Measurements from ENCODE around the gene PRSS1.
A peak's percentile ranks its signal among the peaks of the same experiment; 100 is the strongest.

The PRSS1 gene

GRCh38 chr7:142793156-142793555 lies 43.9 kb downstream of the PRSS1 start:
- Histone ChIP-seq H3K4me2 (ENCODE audit: low read length) (no peak overlapping the region), H3K27ac (ENCODE audit: low read length) (no peak overlapping the region), H2AFZ (ENCODE audit: low read depth, low read length) (no peak overlapping the region), H3K36me3 (replicated peaks; ENCODE audit: low read depth, low read length) (no peaks in the 10 kb centered on the region), H3K4me3 (ENCODE audit: low read length) (no peak overlapping the region), H3K4me1 (ENCODE audit: low read length) (peaks cover 19% of the 10 kb centered on the region), H3K9ac (ENCODE audit: low read length) (no peak overlapping the region), H3K79me2 (ENCODE audit: low read length) (peaks cover 22% of the 10 kb centered on the region), H4K20me1 (ENCODE audit: insufficient read depth, low read length) (no peaks in the 10 kb centered on the region), H3K27me3 (ENCODE audit: low read depth, low read length) (no peaks in the 10 kb centered on the region), H3K9me3 (ENCODE audit: insufficient read depth, low read length) (no peaks in the 10 kb centered on the region)
- no peak for TF ChIP-seq CTCF (IDR thresholded peaks at IDR 0.05; ENCODE audit: low read depth, low read length)
- no peak for TF ChIP-seq EZH2phosphoT487 (IDR thresholded peaks at IDR 0.05; ENCODE audit: low read depth)

- Histone ChIP-seq H3K9me3 (ENCODE audit: insufficient read depth, low read length) (no peaks in the 10 kb centered on the region), H4K20me1 (ENCODE audit: insufficient read depth, low read length) (no peaks in the 10 kb centered on the region), H3K27me3 (ENCODE audit: low read depth, low read length) (no peaks in the 10 kb centered on the region), H2AFZ (ENCODE audit: low read depth, low read length) (no peak overlapping the region), H3K79me2 (ENCODE audit: low read length) (peaks cover 36% of the 10 kb centered on the region), H3K4me3 (ENCODE audit: low read length) (no peak overlapping the region), H3K9ac (ENCODE audit: low read length) (no peak overlapping the region), H3K4me1 (ENCODE audit: low read length) (peaks cover 26% of the 10 kb centered on the region), H3K36me3 (replicated peaks; ENCODE audit: low read depth, low read length) (no peaks in the 10 kb centered on the region), H3K4me2 (ENCODE audit: low read length) (peak overlapping the region; percentile 98; the same call in 1 of the 2 replicates), H3K27ac (ENCODE audit: low read length) (no peak overlapping the region)
- no peak for TF ChIP-seq CTCF (IDR thresholded peaks at IDR 0.05; ENCODE audit: low read depth, low read length)
- no peak for TF ChIP-seq EZH2phosphoT487 (IDR thresholded peaks at IDR 0.05; ENCODE audit: low read depth)
Observed at GRCh38 chr7:142795339-142795863, 46.1 kb downstream of the PRSS1 start.

- Histone ChIP-seq H3K4me1 (ENCODE audit: low read length) (peaks cover 26% of the 10 kb centered on the region), H3K9ac (ENCODE audit: low read length) (peak overlapping the region; percentile 94), H2AFZ (ENCODE audit: low read depth, low read length) (peak overlapping the region; percentile 71), H4K20me1 (ENCODE audit: insufficient read depth, low read length) (no peaks in the 10 kb centered on the region), H3K36me3 (replicated peaks; ENCODE audit: low read depth, low read length) (no peaks in the 10 kb centered on the region), H3K4me3 (ENCODE audit: low read length) (peak overlapping the region; percentile 97), H3K4me2 (ENCODE audit: low read length) (peak overlapping the region; percentile 98), H3K79me2 (ENCODE audit: low read length) (peaks cover 36% of the 10 kb centered on the region), H3K27ac (ENCODE audit: low read length) (peak overlapping the region; percentile 58), H3K27me3 (ENCODE audit: low read depth, low read length) (no peaks in the 10 kb centered on the region), H3K9me3 (ENCODE audit: insufficient read depth, low read length) (no peaks in the 10 kb centered on the region)
- TF ChIP-seq EZH2phosphoT487 (IDR thresholded peaks at IDR 0.05; ENCODE audit: low read depth), result no peak
- no peak for TF ChIP-seq CTCF (IDR thresholded peaks at IDR 0.05; ENCODE audit: low read depth, low read length)
Observed at GRCh38 chr7:142796001-142796500, 46.8 kb downstream of the PRSS1 start.

- Histone ChIP-seq H3K9ac (ENCODE audit: low read length) (peak overlapping the region; percentile 94), H3K4me3 (ENCODE audit: low read length) (peak overlapping the region; percentile 97), H3K79me2 (ENCODE audit: low read length) (peaks cover 36% of the 10 kb centered on the region), H3K27ac (ENCODE audit: low read length) (peak overlapping the region; percentile 58), H4K20me1 (ENCODE audit: insufficient read depth, low read length) (no peaks in the 10 kb centered on the region), H3K4me2 (ENCODE audit: low read length) (peak overlapping the region; percentile 98), H3K4me1 (ENCODE audit: low read length) (peaks cover 26% of the 10 kb centered on the region), H3K9me3 (ENCODE audit: insufficient read depth, low read length) (no peaks in the 10 kb centered on the region), H3K27me3 (ENCODE audit: low read depth, low read length) (no peaks in the 10 kb centered on the region), H3K36me3 (replicated peaks; ENCODE audit: low read depth, low read length) (peaks cover 4% of the 10 kb centered on the region), H2AFZ (ENCODE audit: low read depth, low read length) (peak overlapping the region; percentile 71)
- TF ChIP-seq EZH2phosphoT487 (IDR thresholded peaks at IDR 0.05; ENCODE audit: low read depth), result no peak
- TF ChIP-seq CTCF (IDR thresholded peaks at IDR 0.05; ENCODE audit: low read depth, low read length), result no peak
Observed at GRCh38 chr7:142796501-142797390, 47.5 kb downstream of the PRSS1 start.
